Endodermal cell (in vitro differentiated cells): ENCODE results near the gene RPH3AL. TPM values are rescaled to one million over a fixed set of nuclear protein-coding genes. Genes with fewer than 3 reads are reported as not detected.
"Not testable (repeated sequence)": the region's sequence is repeated elsewhere in the genome, so short reads cannot be mapped to it uniquely, and the experiment has no call there.

Experiments
- DNase-seq: peaks from one replicate; pipeline ENCODE4 v3.0.0-alpha.2; 2017
- H3K27ac ChIP-seq: 2 replicates; pipeline ENCODE4 v1.5.1; 2013; ENCODE audit warnings: mild to moderate bottlenecking, low read depth, low read length, moderate library complexity
- H3K27me3 ChIP-seq: 2 replicates; pipeline ENCODE4 v1.6.1; 2013; ENCODE audit warnings: mild to moderate bottlenecking, low read length, moderate library complexity; ENCODE audit not compliant: insufficient read depth, control insufficient read depth, poor library complexity, severe bottlenecking
- H3K36me3 ChIP-seq: 2 replicates; pipeline ENCODE4 v1.7.0; 2013; ENCODE audit warnings: mild to moderate bottlenecking, low read length, moderate library complexity; ENCODE audit not compliant: control insufficient read depth, insufficient read depth
- H3K4me1 ChIP-seq: one replicate; pipeline ENCODE4 v1.7.0; 2013; ENCODE audit warnings: low read length; ENCODE audit not compliant: control insufficient read depth, insufficient read depth
- H3K4me3 ChIP-seq: 2 replicates; pipeline ENCODE4 v1.5.1; 2013; ENCODE audit warnings: mild to moderate bottlenecking, low read length, moderate library complexity
- H3K9ac ChIP-seq: 2 replicates; pipeline ENCODE4 v1.6.1; 2013; ENCODE audit warnings: mild to moderate bottlenecking, low read length, moderate library complexity; ENCODE audit not compliant: poor library complexity, severe bottlenecking; ENCODE audit errors: extremely low read depth
- H3K9me3 ChIP-seq: 2 replicates; pipeline ENCODE4 v1.6.1; 2013; ENCODE audit warnings: mild to moderate bottlenecking, low read length, moderate library complexity; ENCODE audit not compliant: control insufficient read depth
- H3K27ac Mint-ChIP-seq: 2 replicates; pipeline ENCODE4 v1.8.0; 2020; ENCODE audit warnings: mixed read lengths
- H3K27me3 Mint-ChIP-seq: 2 replicates; pipeline ENCODE4 v1.8.0; 2021; ENCODE audit warnings: mild to moderate bottlenecking, mixed read lengths; ENCODE audit not compliant: insufficient read depth
- H3K36me3 Mint-ChIP-seq: 2 replicates; pipeline ENCODE4 v1.8.0; 2020; ENCODE audit warnings: low read depth, mixed read lengths
- H3K4me1 Mint-ChIP-seq: 2 replicates; pipeline ENCODE4 v1.8.0; 2020; ENCODE audit warnings: mixed read lengths
- H3K4me3 Mint-ChIP-seq: 2 replicates; pipeline ENCODE4 v1.8.0; 2020; ENCODE audit warnings: mild to moderate bottlenecking, moderate library complexity, mixed read lengths
- H3K9me3 Mint-ChIP-seq: 2 replicates; pipeline ENCODE4 v1.8.0; 2020; ENCODE audit warnings: mild to moderate bottlenecking, mixed read lengths
- WGBS, 2 experiments: methylation state at CpG; one replicate each; pipeline versions ENCODE4 v1.1.5 to v1.1.7; 2013; ENCODE audit warnings: missing lambda C conversion rate in 2 of 2, mixed read lengths in 1 of 2; ENCODE audit not compliant: insufficient coverage in 1 of 2, insufficient read length in 1 of 2; 5-methylcytosine and 5-hydroxymethylcytosine counted together
- total RNA-seq, 2 donors: library from RNA; stranded (reverse); fragmentation: NEBNext Ultra II Directional in 1 of 2; extraction: Animal tissue kit (Norgen Biotek cat#: 25700) in 1 of 2; gene quantifications; 2 replicates in 1 of 2; 3 replicates in 1 of 2; pipeline ENCODE4 v1.2.1, GENCODE V29; 2021
- TF ChIP-seq, protein P1 (sequence below): fragments of 200-600 bp; sonication (generic); conservative IDR thresholded peaks from 2 replicates; pipeline ENCODE4 v1.5.0; 2021; ENCODE audit warnings: antibody characterized with exemption, mild to moderate bottlenecking

RPH3AL gene
- total RNA-seq, 2 donors from 2014 or later, result 14.7 to 16.9 TPM

DNA sequence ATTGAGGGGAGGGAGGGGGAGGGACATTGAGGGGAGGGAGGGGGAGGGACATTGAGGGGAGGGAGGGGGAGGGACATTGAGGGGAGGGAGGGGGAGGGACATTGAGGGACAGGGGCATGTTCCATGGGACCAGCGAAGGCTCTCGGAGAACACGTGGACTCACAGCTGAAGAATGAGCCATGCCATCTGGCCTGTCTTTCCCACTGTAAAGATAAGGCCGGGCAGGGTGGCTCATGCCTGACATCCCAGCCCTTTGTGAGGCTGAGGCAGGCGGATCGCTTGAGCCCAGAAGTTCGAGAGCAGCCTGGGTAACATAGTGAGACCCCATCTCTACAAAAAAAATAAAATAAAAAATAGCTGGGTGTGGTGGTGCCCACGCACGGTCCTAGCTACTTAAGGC is 32.5 kb downstream of the RPH3AL start:
- DNase-seq, result no peak
- H3K9ac ChIP-seq, result no peak overlapping the region
- peaks cover 6% of the 10 kb centered on the region for H3K4me1 ChIP-seq
- WGBS, 2 experiments, result 90 to 92% methylated on average over 4 to 8 of the region's 9 CpGs
- no peaks in the 10 kb centered on the region for H3K27me3 ChIP-seq
- H3K36me3 Mint-ChIP-seq, result peaks cover 32% of the 10 kb centered on the region
- no peak overlapping the region for H3K4me3 ChIP-seq
- H3K27me3 Mint-ChIP-seq, result peaks cover 11% of the 10 kb centered on the region
- peaks cover 4% of the 10 kb centered on the region for H3K36me3 ChIP-seq
- TF ChIP-seq, protein P1, sequence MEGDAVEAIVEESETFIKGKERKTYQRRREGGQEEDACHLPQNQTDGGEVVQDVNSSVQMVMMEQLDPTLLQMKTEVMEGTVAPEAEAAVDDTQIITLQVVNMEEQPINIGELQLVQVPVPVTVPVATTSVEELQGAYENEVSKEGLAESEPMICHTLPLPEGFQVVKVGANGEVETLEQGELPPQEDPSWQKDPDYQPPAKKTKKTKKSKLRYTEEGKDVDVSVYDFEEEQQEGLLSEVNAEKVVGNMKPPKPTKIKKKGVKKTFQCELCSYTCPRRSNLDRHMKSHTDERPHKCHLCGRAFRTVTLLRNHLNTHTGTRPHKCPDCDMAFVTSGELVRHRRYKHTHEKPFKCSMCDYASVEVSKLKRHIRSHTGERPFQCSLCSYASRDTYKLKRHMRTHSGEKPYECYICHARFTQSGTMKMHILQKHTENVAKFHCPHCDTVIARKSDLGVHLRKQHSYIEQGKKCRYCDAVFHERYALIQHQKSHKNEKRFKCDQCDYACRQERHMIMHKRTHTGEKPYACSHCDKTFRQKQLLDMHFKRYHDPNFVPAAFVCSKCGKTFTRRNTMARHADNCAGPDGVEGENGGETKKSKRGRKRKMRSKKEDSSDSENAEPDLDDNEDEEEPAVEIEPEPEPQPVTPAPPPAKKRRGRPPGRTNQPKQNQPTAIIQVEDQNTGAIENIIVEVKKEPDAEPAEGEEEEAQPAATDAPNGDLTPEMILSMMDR, result no peak
- H3K9me3 ChIP-seq, result no peaks in the 10 kb centered on the region
- H3K9me3 Mint-ChIP-seq, result peaks cover 28% of the 10 kb centered on the region
- H3K27ac ChIP-seq, result no peak overlapping the region
- H3K4me1 Mint-ChIP-seq, result peaks cover 23% of the 10 kb centered on the region
- no peak overlapping the region for H3K27ac Mint-ChIP-seq
- no peak overlapping the region for H3K4me3 Mint-ChIP-seq

DNA sequence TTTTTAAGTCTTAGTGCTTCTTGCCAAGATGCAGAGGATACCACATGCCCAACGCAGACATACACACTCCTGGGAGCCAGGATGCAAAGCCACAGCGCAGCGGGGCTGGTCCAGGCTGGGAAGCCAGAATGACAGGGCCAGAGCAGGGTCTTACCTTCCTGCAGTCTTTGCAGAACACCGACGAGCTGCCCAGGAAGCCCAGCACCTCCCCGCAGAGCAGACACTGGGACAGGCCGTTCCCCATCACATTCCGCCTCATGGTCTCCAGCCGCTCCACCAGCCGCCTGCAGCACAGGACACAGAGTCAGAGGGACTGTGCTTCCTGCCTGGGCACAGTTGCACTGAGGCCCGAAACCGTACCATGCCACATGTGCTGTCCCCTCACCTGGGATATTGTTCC is 33.3 kb downstream of the RPH3AL start:
- H3K9me3 ChIP-seq, result no peaks in the 10 kb centered on the region
- Mint-ChIP-seq H3K36me3 (peaks cover 35% of the 10 kb centered on the region), H3K4me3 (no peak overlapping the region), H3K27me3 (peaks cover 11% of the 10 kb centered on the region), H3K27ac (no peak overlapping the region), H3K4me1 (peaks cover 23% of the 10 kb centered on the region), H3K9me3 (peaks cover 28% of the 10 kb centered on the region)
- no peak for DNase-seq
- no peak overlapping the region for H3K9ac ChIP-seq
- peaks cover 4% of the 10 kb centered on the region for H3K36me3 ChIP-seq
- H3K4me3 ChIP-seq, result no peak overlapping the region
- no peak overlapping the region for H3K27ac ChIP-seq
- TF ChIP-seq, protein P1, result no peak
- peaks cover 6% of the 10 kb centered on the region for H3K4me1 ChIP-seq
- no peaks in the 10 kb centered on the region for H3K27me3 ChIP-seq
- WGBS, 2 experiments, result 88 to 92% methylated on average over 8 to 12 of the region's 12 CpGs

DNA sequence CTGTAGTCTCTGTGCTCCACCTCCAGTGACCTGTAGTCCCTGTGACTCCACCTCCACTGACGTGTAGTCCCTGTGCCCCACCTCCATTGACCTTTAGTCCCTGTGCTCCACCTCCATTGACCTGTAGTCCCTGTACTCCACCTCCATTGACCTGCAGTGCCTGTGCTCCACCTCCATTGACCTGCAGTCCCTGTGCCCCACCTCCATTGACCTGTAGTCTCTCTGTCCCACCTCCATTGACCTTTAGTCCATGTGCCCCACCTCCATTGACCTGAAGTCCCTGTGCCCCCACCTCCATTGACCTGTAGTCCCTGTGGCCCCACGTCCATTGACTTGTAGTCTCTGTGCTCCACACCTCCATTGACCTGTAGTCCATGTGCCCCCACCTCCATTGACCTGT is 35.5 kb downstream of the RPH3AL start:
- H3K4me3 Mint-ChIP-seq, H3K27me3 Mint-ChIP-seq, H3K36me3 ChIP-seq, H3K27ac Mint-ChIP-seq, H3K27ac ChIP-seq, H3K4me3 ChIP-seq, H3K27me3 ChIP-seq, H3K4me1 ChIP-seq, H3K9me3 ChIP-seq, H3K9ac ChIP-seq, DNase-seq: not testable (repeated sequence)
- Mint-ChIP-seq H3K4me1 (peaks cover 14% of the 10 kb centered on the region), H3K36me3 (peaks cover 35% of the 10 kb centered on the region), H3K9me3 (peaks cover 28% of the 10 kb centered on the region)
- WGBS, 2 experiments, result 75 to 85% methylated on average over 1 of the region's 2 CpGs

DNA sequence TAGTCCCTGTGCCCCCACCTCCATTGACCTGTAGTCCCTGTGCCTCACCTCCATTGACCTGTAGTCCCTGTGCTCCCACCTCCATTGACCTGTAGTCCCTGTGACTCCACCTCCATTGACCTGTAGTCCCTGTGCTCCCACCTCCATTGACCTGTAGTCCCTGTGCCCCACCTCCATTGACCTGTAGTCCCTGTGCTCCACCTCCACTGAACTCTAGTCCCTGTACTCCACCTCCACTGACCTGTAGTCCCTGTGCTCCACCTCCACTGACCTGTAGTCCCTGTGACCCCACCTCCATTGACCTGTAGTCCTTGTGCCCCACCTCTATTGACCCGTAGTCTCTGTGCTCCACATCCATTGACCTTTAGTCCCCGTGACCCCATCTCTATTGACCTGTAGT is 37.2 kb downstream of the RPH3AL start:
- H3K27ac ChIP-seq, H3K9me3 ChIP-seq, H3K4me3 Mint-ChIP-seq, DNase-seq, H3K27me3 ChIP-seq, H3K4me1 ChIP-seq, H3K4me1 Mint-ChIP-seq, H3K4me3 ChIP-seq, H3K27ac Mint-ChIP-seq, H3K27me3 Mint-ChIP-seq, H3K9ac ChIP-seq, H3K36me3 ChIP-seq: not testable (repeated sequence)
- 58 to 69% methylated on average over 2 of the region's 2 CpGs for WGBS, 2 experiments
- peaks cover 35% of the 10 kb centered on the region for H3K36me3 Mint-ChIP-seq
- peaks cover 28% of the 10 kb centered on the region for H3K9me3 Mint-ChIP-seq

DNA sequence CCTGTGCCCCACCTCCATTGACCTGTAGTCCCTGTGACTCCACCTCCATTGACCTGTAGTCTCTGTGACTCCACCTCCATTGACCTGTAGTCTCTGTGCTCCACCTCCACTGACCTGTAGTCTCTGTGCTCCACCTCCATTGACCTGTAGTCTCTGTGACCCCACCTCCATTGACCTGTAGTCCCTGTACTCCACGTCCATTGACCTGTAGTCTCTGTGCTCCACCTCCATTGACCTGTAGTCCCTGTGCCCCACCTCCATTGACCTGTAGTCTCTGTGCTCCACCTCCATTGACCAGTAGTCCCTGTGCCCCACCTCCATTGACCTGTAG is 38.0 kb downstream of the RPH3AL start:
- H3K4me1 Mint-ChIP-seq, H3K27ac Mint-ChIP-seq: not testable (repeated sequence)

More for the DNA sequence above, 38.0 kb downstream of the RPH3AL start:
- H3K9me3 ChIP-seq, H3K27ac ChIP-seq, H3K27me3 Mint-ChIP-seq, H3K27me3 ChIP-seq, H3K9ac ChIP-seq, H3K4me1 ChIP-seq, H3K4me3 ChIP-seq, DNase-seq, H3K36me3 ChIP-seq, H3K4me3 Mint-ChIP-seq: not testable (repeated sequence)
- WGBS, 2 experiments, result 80% methylated on average over 1 of the region's 1 CpG; no CpG with 5 or more reads in 1 of the 2 experiments
- H3K36me3 Mint-ChIP-seq, result peaks cover 34% of the 10 kb centered on the region
- H3K9me3 Mint-ChIP-seq, result peaks cover 28% of the 10 kb centered on the region
